SU-DHL-6 (cell line): ENCODE results near the gene DYNC1I2.

Experiments used
- H2AFZ ChIP-seq: fragments of 200-600 bp; sonication (generic); 2 replicates; pipeline ENCODE4 v1.6.1; 2014; ENCODE audit warnings: low read depth, mild to moderate bottlenecking, moderate library complexity, mixed read lengths, antibody characterized with exemption, low read length; ENCODE audit not compliant: severe bottlenecking
- H3F3A ChIP-seq: fragments of 200-600 bp; shearing (Covaris generic); 2 replicates; pipeline ENCODE4 v1.6.0; 2016; ENCODE audit warnings: antibody characterized with exemption, mild to moderate bottlenecking; ENCODE audit not compliant: insufficient read depth
- H3K27ac ChIP-seq: fragments of 200-600 bp; sonication (generic); 2 replicates; pipeline ENCODE4 v1.5.1; 2016; ENCODE audit warnings: low read depth, mild to moderate bottlenecking, low read length, moderate library complexity, mixed read lengths
- H3K27me3 ChIP-seq: fragments of 200-600 bp; sonication (generic), shearing (Covaris generic); 2 replicates; pipeline ENCODE4 v1.6.0; 2014; ENCODE audit warnings: mild to moderate bottlenecking, low read length
- H3K36me3 ChIP-seq: fragments of 200-600 bp; sonication (generic); 2 replicates; pipeline ENCODE4 v1.6.1; 2014; ENCODE audit warnings: mild to moderate bottlenecking, low read length, mixed read lengths
- H3K4me2 ChIP-seq: fragments of 300-600, 200-600 bp; shearing (Covaris generic), sonication (generic); 2 replicates; pipeline ENCODE4 v1.6.0; 2014; ENCODE audit warnings: low read length, low read depth, mild to moderate bottlenecking; ENCODE audit not compliant: poor library complexity, severe bottlenecking
- H3K4me3 ChIP-seq: fragments of 200-600 bp; sonication (generic); 2 replicates; pipeline ENCODE4 v1.5.1; 2014; ENCODE audit warnings: antibody characterized with exemption, low read length, mild to moderate bottlenecking, mixed read lengths; ENCODE audit not compliant: insufficient read depth, poor library complexity, severe bottlenecking
- H3K79me2 ChIP-seq: fragments of 200-600 bp; sonication (generic); 2 replicates; pipeline ENCODE4 v1.6.1; 2014; ENCODE audit warnings: mild to moderate bottlenecking, low read length, moderate library complexity; ENCODE audit not compliant: insufficient read depth
- H3K9ac ChIP-seq: fragments of 200-600 bp; sonication (generic); 2 replicates; pipeline ENCODE4 v1.7.0; 2014; ENCODE audit warnings: mild to moderate bottlenecking, low read length
- H3K9me2 ChIP-seq: fragments of 200-600 bp; sonication (generic); replicated peaks from 2 replicates; pipeline ENCODE4 v1.6.1; 2014; ENCODE audit warnings: low read length; ENCODE audit not compliant: insufficient read depth
- H3K9me3 ChIP-seq: fragments of 200-600 bp; sonication (generic); 2 replicates; pipeline ENCODE4 v1.6.1; 2014; ENCODE audit warnings: low read length, mixed read lengths; ENCODE audit not compliant: insufficient read depth
- H4K20me1 ChIP-seq: fragments of 200-600 bp; sonication (generic); 2 replicates; pipeline ENCODE4 v1.6.1; 2014; ENCODE audit warnings: low read depth, mild to moderate bottlenecking, antibody characterized with exemption, low read length, moderate library complexity, mixed read lengths
- CTCF ChIP-seq: fragments of 200-600 bp; sonication (generic); IDR thresholded peaks from one replicate; pipeline ENCODE4 v1.5.1; 2017; ENCODE audit warnings: antibody characterized with exemption, mild to moderate bottlenecking, low read length, moderate library complexity; ENCODE audit not compliant: insufficient read depth, poor library complexity, severe bottlenecking
- EZH2phosphoT487 ChIP-seq: fragments of 200-600 bp; sonication (generic), shearing (Covaris generic); conservative IDR thresholded peaks from 2 replicates; pipeline ENCODE4 v1.6.1; 2018; ENCODE audit warnings: mild to moderate bottlenecking, antibody characterized with exemption, low read length, moderate library complexity, mixed read lengths

Gene DYNC1I2

GRCh38 chr2:171745141-171745540 lies 57.9 kb downstream of the DYNC1I2 start:
- Histone ChIP-seq H3K27ac (no peak overlapping the region), H3K79me2 (no peaks in the 10 kb centered on the region), H2AFZ (no peak overlapping the region), H3K27me3 (no peaks in the 10 kb centered on the region), H3F3A (0 out of 2 replicates have a peak, but pooled peaks cover 3% of the 10 kb centered on the region), H3K9me3 (no peaks in the 10 kb centered on the region), H4K20me1 (no peaks in the 10 kb centered on the region), H3K9ac (no peak overlapping the region), H3K4me3 (no peak overlapping the region), H3K4me2 (no peak overlapping the region), H3K36me3 (peaks cover 33% of the 10 kb centered on the region; the same call in 1 of the 2 replicates), H3K9me2 (no peaks in the 10 kb centered on the region)
- TF ChIP-seq CTCF, result no peak
- TF ChIP-seq EZH2phosphoT487, result no peak

GRCh38 chr2:171745806-171746205 lies 58.5 kb downstream of the DYNC1I2 start:
- no peaks in the 10 kb centered on the region for H3K79me2 ChIP-seq
- H3K27ac ChIP-seq, result no peak overlapping the region
- H3K36me3 ChIP-seq, result peaks cover 33% of the 10 kb centered on the region; the same call in 1 of the 2 replicates
- no peak overlapping the region for H3K9ac ChIP-seq
- H3K27me3 ChIP-seq, result no peaks in the 10 kb centered on the region
- no peaks in the 10 kb centered on the region for H3F3A ChIP-seq
- H3K4me3 ChIP-seq, result no peak overlapping the region
- no peak overlapping the region for H2AFZ ChIP-seq
- H3K9me3 ChIP-seq, result no peaks in the 10 kb centered on the region
- no peaks in the 10 kb centered on the region for H4K20me1 ChIP-seq
- H3K9me2 ChIP-seq, result no peaks in the 10 kb centered on the region
- H3K4me2 ChIP-seq, result no peak overlapping the region
- TF ChIP-seq EZH2phosphoT487 (no peak), CTCF (no peak)

- Histone ChIP-seq H3K36me3 (peaks cover 37% of the 10 kb centered on the region; the same call in 1 of the 2 replicates), H3K79me2 (no peaks in the 10 kb centered on the region), H3K4me2 (no peak overlapping the region), H3K9me2 (no peaks in the 10 kb centered on the region), H3F3A (no peaks in the 10 kb centered on the region), H3K27me3 (no peaks in the 10 kb centered on the region), H3K4me3 (no peak overlapping the region), H2AFZ (no peak overlapping the region), H3K27ac (no peak overlapping the region), H4K20me1 (no peaks in the 10 kb centered on the region), H3K9me3 (no peaks in the 10 kb centered on the region), H3K9ac (no peak overlapping the region)
- TF ChIP-seq EZH2phosphoT487 (no peak), CTCF (no peak)
Measured at GRCh38 chr2:171747371-171747770, 60.1 kb downstream of the DYNC1I2 start.
